ENCODE results near the gene MOSMO.
"Not testable (repeated sequence)": the region's sequence is repeated elsewhere in the genome, so short reads cannot be mapped to it uniquely, and the experiment has no call there.

MOSMO gene

GRCh38 chr16:22007509-22008214, at the start of gene MOSMO:
Gene MOSMO (plus strand): TSS chr16:22008111. CDS start chr16:22008302, 191 bp downstream.
- peak; percentile 45 for DNase-seq (ENCODE audit: low spot score)

GRCh38 chr16:21959050-21959449, 48.9 kb upstream of the MOSMO start:
- DNase-seq (ENCODE audit: low spot score): no peak

GRCh38 chr16:21962475-21962874, 45.4 kb upstream of the MOSMO start:
- DNase-seq (ENCODE audit: low spot score): no peak

GRCh38 chr16:21963887-21964286, 44.0 kb upstream of the MOSMO start:
- DNase-seq (ENCODE audit: low spot score): no peak

- no peak for DNase-seq (ENCODE audit: low spot score)
Measured at GRCh38 chr16:21964353-21964752, 43.6 kb upstream of the MOSMO start.

- no peak for DNase-seq (ENCODE audit: low spot score)
Measured at GRCh38 chr16:21971856-21972255, 36.1 kb upstream of the MOSMO start.

- DNase-seq (ENCODE audit: low spot score): no peak
Measured at GRCh38 chr16:21973945-21974344, 34.0 kb upstream of the MOSMO start.

- no peak for DNase-seq (ENCODE audit: low spot score)
Measured at GRCh38 chr16:21980032-21980431, 27.9 kb upstream of the MOSMO start.

GRCh38 chr16:21982108-21982507, 25.8 kb upstream of the MOSMO start:
- no peak for DNase-seq (ENCODE audit: low spot score)

GRCh38 chr16:21984062-21984461, 23.8 kb upstream of the MOSMO start:
- no peak for DNase-seq (ENCODE audit: low spot score)

- DNase-seq (ENCODE audit: low spot score): no peak
Measured at GRCh38 chr16:21985524-21985923, 22.4 kb upstream of the MOSMO start.

- no peak for DNase-seq (ENCODE audit: low spot score)
Measured at GRCh38 chr16:21986692-21987246, 21.1 kb upstream of the MOSMO start.

GRCh38 chr16:21987498-21987897, 20.4 kb upstream of the MOSMO start:
- DNase-seq (ENCODE audit: low spot score): no peak

GRCh38 chr16:21989133-21989532, 18.8 kb upstream of the MOSMO start:
- DNase-seq (ENCODE audit: low spot score): no peak

- DNase-seq (ENCODE audit: low spot score): no peak
Measured at GRCh38 chr16:21989751-21990150, 18.2 kb upstream of the MOSMO start.

- no peak for DNase-seq (ENCODE audit: low spot score)
Measured at GRCh38 chr16:21990381-21990944, 17.4 kb upstream of the MOSMO start.

- no peak for DNase-seq (ENCODE audit: low spot score)
Measured at GRCh38 chr16:21991621-21992020, 16.3 kb upstream of the MOSMO start.

GRCh38 chr16:21994856-21995465, 12.9 kb upstream of the MOSMO start:
- DNase-seq (ENCODE audit: low spot score): no peak

- no peak for DNase-seq (ENCODE audit: low spot score)
Measured at GRCh38 chr16:21996923-21997696, 10.8 kb upstream of the MOSMO start.

- DNase-seq (ENCODE audit: low spot score): no peak
Measured at GRCh38 chr16:21997697-21998480, 10.0 kb upstream of the MOSMO start.

GRCh38 chr16:22001591-22001990, 6.3 kb upstream of the MOSMO start:
- DNase-seq (ENCODE audit: low spot score): no peak

GRCh38 chr16:22002047-22002446, 5.9 kb upstream of the MOSMO start:
- DNase-seq (ENCODE audit: low spot score): not testable (repeated sequence)

All from hematopoietic multipotent progenitor cell treated with erythropoietin and hydrocortisone succinate and interleukin-3 and kit ligand, for 17 days (in vitro differentiated cells).